ENCODE data around the gene NUDC. TPM values are rescaled to one million over a fixed set of nuclear protein-coding genes. Genes with fewer than 3 reads are reported as not detected.

The NUDC gene
- total and polyA plus RNA-seq, 2 of the 4 experiments (the other 2 are of a cell fraction) = 34.8 to 89.8 TPM

GRCh38 chr1:26984291-26984690 is 62.7 kb downstream of the NUDC start:
- Histone ChIP-seq H2AK5ac (ENCODE audit: low read depth, low read length) (no peak overlapping the region), H3K14ac (replicated peaks; ENCODE audit: low read depth, low read length) (no peak overlapping the region), H3K27ac (ENCODE audit: insufficient read depth, low read length) (no peak overlapping the region), H3K4me3 (ENCODE audit: insufficient read depth, low read depth, low read length) (no peak overlapping the region), H3K9me1 (ENCODE audit: insufficient read depth, low read length) (no peaks in the 10 kb centered on the region; the same call in 1 of the 2 replicates), H3K27me3 (ENCODE audit: control insufficient read depth, insufficient read depth, low read length) (no peaks in the 10 kb centered on the region), H2AFZ (replicated peaks; ENCODE audit: low read length, poor library complexity) (no peak overlapping the region), H2BK120ac (ENCODE audit: low read depth, low read length) (no peak overlapping the region), H3K56ac (ENCODE audit: extremely low read depth, insufficient read depth, low read length) (no peak overlapping the region), H3K4me2 (ENCODE audit: low read depth, low read length) (no peak overlapping the region), H3K79me1 (ENCODE audit: low read depth in 1 of 2, low read length in 2 of 2) (no peaks in the 10 kb centered on the region), H4K8ac (ENCODE audit: low read depth in 2 of 2, low read length in 2 of 2) (no peak overlapping the region), H3K18ac (ENCODE audit: low read depth, low read length) (no peak overlapping the region), H2BK5ac (ENCODE audit: low read depth, low read length, poor library complexity, severe bottlenecking) (no peak overlapping the region), H4K91ac (ENCODE audit: insufficient read depth, low read depth, low read length) (no peak overlapping the region), H3K36me3 (ENCODE audit: control insufficient read depth, insufficient read depth, low read length) (no peaks in the 10 kb centered on the region), H3K9ac (ENCODE audit: low read depth, low read length) (no peak overlapping the region), H2BK15ac (ENCODE audit: low read depth, low read length) (no peak overlapping the region), H3K9me3 (ENCODE audit: control insufficient read depth, insufficient read depth, low read length) (no peaks in the 10 kb centered on the region), H2BK20ac (ENCODE audit: low read depth, low read length) (no peak overlapping the region), H3K23ac (ENCODE audit: low read depth, low read length) (no peak overlapping the region), H3K4me1 (ENCODE audit: control insufficient read depth, insufficient read depth, low read length) (0 out of 2 replicates have a peak, but pooled peaks cover 2% of the 10 kb centered on the region), H2AK9ac (replicated peaks; ENCODE audit: low read depth, low read length, poor library complexity) (no peak overlapping the region), H4K5ac (ENCODE audit: low read depth, low read length) (no peak overlapping the region), H4K20me1 (ENCODE audit: insufficient read depth, low read length) (no peaks in the 10 kb centered on the region), H3K4ac (ENCODE audit: low read depth, low read length) (no peak overlapping the region)
- dilution Hi-C loops (cut with HindIII; ENCODE audit: low sequenced_read_pairs, unreplicated experiment) (no loop called here), in situ Hi-C loops (cut with MboI; ENCODE audit: low sequenced_read_pairs) (no loop called here), intact Hi-C loops (cut with micrococcal nuclease) (no loop called here)
- ATAC-seq (ENCODE audit: low read depth) (no peak), DNase-seq (no peak)
- ChIA-PET CTCF (interaction anchor here (1.1 kb wide), 1 partner anchor 17 kb away, joined by 3 read pairs; no protein-coding TSS in a partner anchor), POLR2A (ENCODE audit: unreplicated experiment) (no interaction called here)
- no peak for TF ChIP-seq MXI1 (IDR thresholded peaks at IDR 0.05; ENCODE audit: borderline replicate concordance, low read depth, low read length)
- no peak for TF ChIP-seq CHD1 (IDR thresholded peaks at IDR 0.05; ENCODE audit: low read depth, low read length)
- no TSS peak for BruUV-seq (replicated peaks)
- WGBS, 2 experiments (ENCODE audit: extremely low coverage in 2 of 2, insufficient read length in 1 of 2) = 80% methylated on average over 1 of the region's 8 CpGs; no CpG with 5 or more reads in 1 of the 2 experiments

Measured in IMR-90 (cell line).